ENCODE results near the gene CCSER2. TPM values are rescaled to one million over a fixed set of nuclear protein-coding genes. Genes with fewer than 3 reads are reported as not detected.

CCSER2 gene, protein sequence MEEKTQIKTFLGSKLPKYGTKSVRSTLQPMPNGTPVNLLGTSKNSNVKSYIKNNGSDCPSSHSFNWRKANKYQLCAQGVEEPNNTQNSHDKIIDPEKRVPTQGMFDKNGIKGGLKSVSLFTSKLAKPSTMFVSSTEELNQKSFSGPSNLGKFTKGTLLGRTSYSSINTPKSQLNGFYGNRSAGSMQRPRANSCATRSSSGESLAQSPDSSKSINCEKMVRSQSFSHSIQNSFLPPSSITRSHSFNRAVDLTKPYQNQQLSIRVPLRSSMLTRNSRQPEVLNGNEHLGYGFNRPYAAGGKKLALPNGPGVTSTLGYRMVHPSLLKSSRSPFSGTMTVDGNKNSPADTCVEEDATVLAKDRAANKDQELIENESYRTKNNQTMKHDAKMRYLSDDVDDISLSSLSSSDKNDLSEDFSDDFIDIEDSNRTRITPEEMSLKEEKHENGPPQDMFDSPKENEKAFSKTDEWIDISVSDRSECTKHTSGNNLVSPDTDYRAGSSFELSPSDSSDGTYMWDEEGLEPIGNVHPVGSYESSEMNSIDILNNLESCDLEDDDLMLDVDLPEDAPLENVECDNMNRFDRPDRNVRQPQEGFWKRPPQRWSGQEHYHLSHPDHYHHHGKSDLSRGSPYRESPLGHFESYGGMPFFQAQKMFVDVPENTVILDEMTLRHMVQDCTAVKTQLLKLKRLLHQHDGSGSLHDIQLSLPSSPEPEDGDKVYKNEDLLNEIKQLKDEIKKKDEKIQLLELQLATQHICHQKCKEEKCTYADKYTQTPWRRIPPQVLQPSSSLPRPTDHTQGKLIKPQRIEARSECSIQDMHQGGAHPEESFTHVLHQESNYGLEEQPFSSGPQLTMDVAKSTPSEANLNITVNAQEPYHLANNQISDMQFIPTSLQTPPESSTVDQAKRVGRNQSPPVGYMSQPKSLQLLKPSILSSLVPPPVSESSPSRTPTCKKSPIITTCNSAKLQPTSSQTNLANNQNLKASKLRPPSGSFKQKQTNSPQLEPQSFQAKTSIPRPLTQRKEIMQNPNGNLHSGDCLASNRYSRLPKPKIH
- 19.4 and 23.1 TPM in 2 replicates for total RNA-seq

DNA sequence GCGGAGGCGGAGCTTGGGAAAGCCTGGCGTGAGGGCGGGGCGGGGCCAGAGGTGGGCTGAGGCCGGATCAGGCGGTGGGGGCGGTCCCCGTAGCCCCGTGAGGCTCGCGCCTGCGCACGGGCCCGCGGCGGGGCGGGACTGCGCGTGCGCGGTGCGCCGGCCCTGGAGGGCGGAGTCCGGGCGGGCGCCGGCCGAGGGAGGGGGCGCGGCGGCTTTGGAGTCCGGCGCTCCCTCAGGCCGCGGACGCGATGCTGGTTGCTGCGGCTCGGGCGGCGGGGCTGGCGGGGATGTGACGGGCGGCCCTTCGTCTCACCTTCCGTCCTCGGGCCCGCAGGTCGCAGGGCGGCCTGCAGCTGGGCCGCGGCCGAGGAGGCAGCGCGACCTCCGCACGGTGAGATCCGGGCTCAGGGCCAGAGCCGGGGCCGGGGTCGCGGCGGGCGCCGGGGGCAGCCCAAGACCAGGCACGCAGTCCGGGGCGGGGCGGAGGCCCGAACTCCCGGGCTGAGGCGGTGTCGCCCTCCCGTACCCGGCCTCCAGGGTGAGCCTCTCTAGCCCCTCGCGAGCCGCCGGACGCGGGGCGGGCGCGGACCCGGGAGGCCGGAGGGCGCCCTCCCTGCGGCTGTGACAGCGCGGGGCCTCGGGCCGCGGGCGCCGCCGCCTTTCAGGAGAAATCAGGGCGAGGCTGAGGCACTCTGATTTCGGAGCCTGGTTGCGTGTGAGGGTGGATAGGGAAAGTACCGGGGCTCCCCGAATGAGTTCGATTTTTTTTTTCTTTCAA, at the start of gene CCSER2:
Gene CCSER2, plus strand, starts transcription at position 172 of the 778 bp plus-strand sequence. CDS start 42,464 bp downstream, outside the sequence.

Other genes with a start within 250 kb of the CCSER2 start
- gene GHITM, start 189.1 kb upstream of the CCSER2 start, total RNA-seq, result 153 and 181 TPM in 2 replicates
- not detected in 2 replicates for gene GPR15LG, start 154.8 kb upstream of the CCSER2 start, total RNA-seq
- not detected in 2 replicates for gene CDHR1, start 134.1 kb upstream of the CCSER2 start, total RNA-seq
- not detected in 2 replicates for gene LRIT2, start 103.0 kb upstream of the CCSER2 start, total RNA-seq
- gene LRIT1, start 87.0 kb upstream of the CCSER2 start, total RNA-seq, result not detected in 2 replicates
- not detected in 2 replicates for gene RGR, start 83.5 kb upstream of the CCSER2 start, total RNA-seq